ENCODE results near the gene NOL6. TPM values are rescaled to one million over a fixed set of nuclear protein-coding genes. Genes with fewer than 3 reads are reported as not detected.

NOL6 gene
- total and polyA plus RNA-seq, 4 donors, result 5.9 to 26.5 (median 22.3) TPM

- peaks cover 0 to 2% of the 10 kb centered on the region in 2 donors for H3K4me1 ChIP-seq (ENCODE audit: control insufficient read depth in 1 of 2, insufficient read depth in 2 of 2, low read length in 2 of 2)
- H3K4me3 ChIP-seq (ENCODE audit: low read length in 2 of 2), result no peak overlapping the region
- H3K27me3 ChIP-seq (ENCODE audit: control insufficient read depth in 1 of 2, insufficient read depth in 2 of 2, low read length in 1 of 2), result no peaks in the 10 kb centered on the region
- peak in 1 of 2 donors; percentile 33 for DNase-seq
- intact Hi-C loops (cut with DNase I), result no loop called here
- WGBS, 2 donors, result 86 to 91% methylated on average over 10 of the region's 10 CpGs
- no peak overlapping the region for H3K27ac ChIP-seq (ENCODE audit: low read depth in 1 of 2, low read length in 2 of 2)
- H3K9me3 ChIP-seq (ENCODE audit: control insufficient read depth, low read length), result no peaks in the 10 kb centered on the region
- ATAC-seq (ENCODE audit: low FRiP score), result no peak
- H3K36me3 ChIP-seq (ENCODE audit: control insufficient read depth in 1 of 2, insufficient read depth in 2 of 2, low read length in 1 of 2), result peaks cover 0 to 2% of the 10 kb centered on the region in 2 donors
Measured at GRCh38 chr9:33476503-33476902, 2.8 kb upstream of the NOL6 start.

GRCh38 chr9:33475357-33475756 is 1.6 kb upstream of the NOL6 start:
- no peak overlapping the region for H3K27ac ChIP-seq (ENCODE audit: low read depth in 1 of 2, low read length in 2 of 2)
- 87 to 93% methylated on average over 1 of the region's 1 CpG for WGBS, 2 donors
- H3K4me3 ChIP-seq (ENCODE audit: low read length in 2 of 2), result no peak overlapping the region
- H3K36me3 ChIP-seq (ENCODE audit: control insufficient read depth in 1 of 2, insufficient read depth in 2 of 2, low read length in 1 of 2), result peaks cover 0 to 2% of the 10 kb centered on the region in 2 donors
- ATAC-seq (ENCODE audit: low FRiP score), result no peak
- H3K4me1 ChIP-seq (ENCODE audit: control insufficient read depth in 1 of 2, insufficient read depth in 2 of 2, low read length in 2 of 2), result peaks cover 0 to 2% of the 10 kb centered on the region in 2 donors
- intact Hi-C loops (cut with DNase I), result no loop called here
- no peak for DNase-seq
- no peaks in the 10 kb centered on the region for H3K9me3 ChIP-seq (ENCODE audit: control insufficient read depth, low read length)
- no peaks in the 10 kb centered on the region for H3K27me3 ChIP-seq (ENCODE audit: control insufficient read depth in 1 of 2, insufficient read depth in 2 of 2, low read length in 1 of 2)

- intact Hi-C loops (cut with DNase I), result no loop called here
- WGBS, 2 donors, result 10 to 11% methylated on average over 18 of the region's 18 CpGs
- H3K27ac ChIP-seq (ENCODE audit: low read depth in 1 of 2, low read length in 2 of 2), result no peak overlapping the region
- peaks cover 0 to 7% of the 10 kb centered on the region in 2 donors for H3K36me3 ChIP-seq (ENCODE audit: control insufficient read depth in 1 of 2, insufficient read depth in 2 of 2, low read length in 1 of 2)
- DNase-seq, result peak; percentile 33 to 60
- H3K4me3 ChIP-seq (ENCODE audit: low read length in 2 of 2), result peak overlapping the region; percentile 84
- no peak for ATAC-seq (ENCODE audit: low FRiP score)
- H3K9me3 ChIP-seq (ENCODE audit: control insufficient read depth, low read length), result no peaks in the 10 kb centered on the region
- peaks cover 0 to 2% of the 10 kb centered on the region in 2 donors for H3K4me1 ChIP-seq (ENCODE audit: control insufficient read depth in 1 of 2, insufficient read depth in 2 of 2, low read length in 2 of 2)
- H3K27me3 ChIP-seq (ENCODE audit: control insufficient read depth in 1 of 2, insufficient read depth in 2 of 2, low read length in 1 of 2), result no peaks in the 10 kb centered on the region
Measured at GRCh38 chr9:33472881-33473615, 676 bp downstream of the NOL6 start.

- H3K4me1 ChIP-seq (ENCODE audit: control insufficient read depth in 1 of 2, insufficient read depth in 2 of 2, low read length in 2 of 2), result peaks cover 0 to 2% of the 10 kb centered on the region in 2 donors
- no peak overlapping the region for H3K4me3 ChIP-seq (ENCODE audit: low read length in 2 of 2)
- DNase-seq, result peak; percentile 17 to 34
- intact Hi-C loops (cut with DNase I), result no loop called here
- H3K27ac ChIP-seq (ENCODE audit: low read depth in 1 of 2, low read length in 2 of 2), result no peak overlapping the region
- WGBS, 2 donors, result 89 to 91% methylated on average over 16 of the region's 16 CpGs
- no peaks in the 10 kb centered on the region for H3K27me3 ChIP-seq (ENCODE audit: control insufficient read depth in 1 of 2, insufficient read depth in 2 of 2, low read length in 1 of 2)
- no peak for ATAC-seq (ENCODE audit: low FRiP score)
- no peaks in the 10 kb centered on the region for H3K9me3 ChIP-seq (ENCODE audit: control insufficient read depth, low read length)
- peaks cover 0 to 7% of the 10 kb centered on the region in 2 donors for H3K36me3 ChIP-seq (ENCODE audit: control insufficient read depth in 1 of 2, insufficient read depth in 2 of 2, low read length in 1 of 2)
Measured at GRCh38 chr9:33472171-33472880, 1.4 kb downstream of the NOL6 start.

- intact Hi-C loops (cut with DNase I), result no loop called here
- Histone ChIP-seq H3K4me1 (ENCODE audit: control insufficient read depth in 1 of 2, insufficient read depth in 2 of 2, low read length in 2 of 2) (peaks cover 0 to 2% of the 10 kb centered on the region in 2 donors), H3K27me3 (ENCODE audit: control insufficient read depth in 1 of 2, insufficient read depth in 2 of 2, low read length in 1 of 2) (no peaks in the 10 kb centered on the region), H3K27ac (ENCODE audit: low read depth in 1 of 2, low read length in 2 of 2) (no peak overlapping the region), H3K4me3 (ENCODE audit: low read length in 2 of 2) (no peak overlapping the region), H3K9me3 (ENCODE audit: control insufficient read depth, low read length) (no peaks in the 10 kb centered on the region), H3K36me3 (ENCODE audit: control insufficient read depth in 1 of 2, insufficient read depth in 2 of 2, low read length in 1 of 2) (peaks cover 0 to 7% of the 10 kb centered on the region in 2 donors)
- no peak for DNase-seq
- ATAC-seq (ENCODE audit: low FRiP score), result no peak
- 89 to 91% methylated on average over 2 of the region's 2 CpGs for WGBS, 2 donors
Measured at GRCh38 chr9:33471361-33471760, 2.4 kb downstream of the NOL6 start.

GRCh38 chr9:33469891-33470290 is 3.8 kb downstream of the NOL6 start:
- 93 to 96% methylated on average over 6 of the region's 6 CpGs for WGBS, 2 donors
- no peak for ATAC-seq (ENCODE audit: low FRiP score)
- no peaks in the 10 kb centered on the region for H3K9me3 ChIP-seq (ENCODE audit: control insufficient read depth, low read length)
- peaks cover 3 to 18% of the 10 kb centered on the region in 2 donors for H3K36me3 ChIP-seq (ENCODE audit: control insufficient read depth in 1 of 2, insufficient read depth in 2 of 2, low read length in 1 of 2)
- H3K27ac ChIP-seq (ENCODE audit: low read depth in 1 of 2, low read length in 2 of 2), result no peak overlapping the region
- peak; percentile 18 to 49 for DNase-seq
- peaks cover 0 to 2% of the 10 kb centered on the region in 2 donors for H3K4me1 ChIP-seq (ENCODE audit: control insufficient read depth in 1 of 2, insufficient read depth in 2 of 2, low read length in 2 of 2)
- H3K27me3 ChIP-seq (ENCODE audit: control insufficient read depth in 1 of 2, insufficient read depth in 2 of 2, low read length in 1 of 2), result no peaks in the 10 kb centered on the region
- H3K4me3 ChIP-seq (ENCODE audit: low read length in 2 of 2), result no peak overlapping the region
- intact Hi-C loops (cut with DNase I), result loop anchor here in 1 of 2 donors (5.0 to 10.0 kb wide), 2 partner anchors 93 to 185 kb away; no protein-coding TSS in a partner anchor

GRCh38 chr9:33468797-33469621 is 4.7 kb downstream of the NOL6 start:
- ATAC-seq (ENCODE audit: low FRiP score), result no peak
- Histone ChIP-seq H3K4me3 (ENCODE audit: low read length in 2 of 2) (no peak overlapping the region), H3K27me3 (ENCODE audit: control insufficient read depth in 1 of 2, insufficient read depth in 2 of 2, low read length in 1 of 2) (no peaks in the 10 kb centered on the region), H3K9me3 (ENCODE audit: control insufficient read depth, low read length) (no peaks in the 10 kb centered on the region), H3K27ac (ENCODE audit: low read depth in 1 of 2, low read length in 2 of 2) (no peak overlapping the region), H3K36me3 (ENCODE audit: control insufficient read depth in 1 of 2, insufficient read depth in 2 of 2, low read length in 1 of 2) (peaks cover 7 to 18% of the 10 kb centered on the region in 2 donors), H3K4me1 (ENCODE audit: control insufficient read depth in 1 of 2, insufficient read depth in 2 of 2, low read length in 2 of 2) (peaks cover 0 to 2% of the 10 kb centered on the region in 2 donors)
- peak; percentile 32 to 61 for DNase-seq
- 94% methylated on average over 21 of the region's 21 CpGs for WGBS, 2 donors
- intact Hi-C loops (cut with DNase I), result loop anchor here in 1 of 2 donors (5.0 to 10.0 kb wide), 2 partner anchors 92 to 184 kb away; no protein-coding TSS in a partner anchor

- WGBS, 2 donors, result 86 to 90% methylated on average over 4 of the region's 4 CpGs
- Histone ChIP-seq H3K36me3 (ENCODE audit: control insufficient read depth in 1 of 2, insufficient read depth in 2 of 2, low read length in 1 of 2) (peaks cover 7 to 18% of the 10 kb centered on the region in 2 donors), H3K9me3 (ENCODE audit: control insufficient read depth, low read length) (no peaks in the 10 kb centered on the region), H3K27ac (ENCODE audit: low read depth in 1 of 2, low read length in 2 of 2) (no peak overlapping the region), H3K4me3 (ENCODE audit: low read length in 2 of 2) (no peak overlapping the region), H3K27me3 (ENCODE audit: control insufficient read depth in 1 of 2, insufficient read depth in 2 of 2, low read length in 1 of 2) (no peaks in the 10 kb centered on the region), H3K4me1 (ENCODE audit: control insufficient read depth in 1 of 2, insufficient read depth in 2 of 2, low read length in 2 of 2) (peaks cover 0 to 2% of the 10 kb centered on the region in 2 donors)
- DNase-seq, result peak; percentile 25 to 50
- no peak for ATAC-seq (ENCODE audit: low FRiP score)
- intact Hi-C loops (cut with DNase I), result loop anchor here in 1 of 2 donors (5.0 to 10.0 kb wide), 2 partner anchors 91 to 183 kb away; no protein-coding TSS in a partner anchor
Measured at GRCh38 chr9:33468215-33468730, 5.5 kb downstream of the NOL6 start.
